ENCODE data around the gene TM9SF4. TPM values are rescaled to one million over a fixed set of nuclear protein-coding genes. Genes with fewer than 3 reads are reported as not detected.

Gene TM9SF4
- total RNA-seq, 1 donor from 2014 or later, result 46.0 TPM

DNA sequence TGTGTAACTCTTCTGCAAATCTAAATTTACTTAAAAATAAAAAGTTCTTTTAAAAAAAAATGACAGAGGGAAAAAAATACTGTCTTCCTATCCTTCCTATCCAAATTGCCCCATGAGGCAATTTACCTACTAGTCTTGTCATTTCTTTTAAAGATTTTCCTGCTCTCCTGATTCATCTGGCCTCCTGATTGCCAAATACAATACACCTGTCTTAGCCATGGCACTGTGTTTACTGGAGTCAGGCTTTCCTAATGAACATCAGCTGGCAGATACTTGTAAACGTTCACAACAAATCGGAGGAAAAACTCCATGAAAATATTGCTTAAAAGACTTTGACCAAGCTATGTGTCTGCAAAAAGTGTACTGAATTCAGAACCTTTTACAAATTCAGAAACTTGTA lies 21.5 kb downstream of the TM9SF4 start:
- H3K4me1 Mint-ChIP-seq (ENCODE audit: unreplicated experiment), result peaks cover 4% of the 10 kb centered on the region
- no peak overlapping the region for H3K27ac Mint-ChIP-seq (ENCODE audit: unreplicated experiment)
- H3K27me3 Mint-ChIP-seq (ENCODE audit: unreplicated experiment), result peaks cover 2% of the 10 kb centered on the region
- TF ChIP-seq, protein P1, sequence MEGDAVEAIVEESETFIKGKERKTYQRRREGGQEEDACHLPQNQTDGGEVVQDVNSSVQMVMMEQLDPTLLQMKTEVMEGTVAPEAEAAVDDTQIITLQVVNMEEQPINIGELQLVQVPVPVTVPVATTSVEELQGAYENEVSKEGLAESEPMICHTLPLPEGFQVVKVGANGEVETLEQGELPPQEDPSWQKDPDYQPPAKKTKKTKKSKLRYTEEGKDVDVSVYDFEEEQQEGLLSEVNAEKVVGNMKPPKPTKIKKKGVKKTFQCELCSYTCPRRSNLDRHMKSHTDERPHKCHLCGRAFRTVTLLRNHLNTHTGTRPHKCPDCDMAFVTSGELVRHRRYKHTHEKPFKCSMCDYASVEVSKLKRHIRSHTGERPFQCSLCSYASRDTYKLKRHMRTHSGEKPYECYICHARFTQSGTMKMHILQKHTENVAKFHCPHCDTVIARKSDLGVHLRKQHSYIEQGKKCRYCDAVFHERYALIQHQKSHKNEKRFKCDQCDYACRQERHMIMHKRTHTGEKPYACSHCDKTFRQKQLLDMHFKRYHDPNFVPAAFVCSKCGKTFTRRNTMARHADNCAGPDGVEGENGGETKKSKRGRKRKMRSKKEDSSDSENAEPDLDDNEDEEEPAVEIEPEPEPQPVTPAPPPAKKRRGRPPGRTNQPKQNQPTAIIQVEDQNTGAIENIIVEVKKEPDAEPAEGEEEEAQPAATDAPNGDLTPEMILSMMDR (IDR thresholded peaks at IDR 0.05; ENCODE audit: unreplicated experiment), result no peak
- H3K36me3 Mint-ChIP-seq (ENCODE audit: low read depth, unreplicated experiment), result peaks cover 17% of the 10 kb centered on the region
- no peak for DNase-seq (ENCODE audit: low spot score)
- H3K9me3 Mint-ChIP-seq (ENCODE audit: unreplicated experiment), result no peaks in the 10 kb centered on the region
- H3K4me3 Mint-ChIP-seq (ENCODE audit: unreplicated experiment), result no peak overlapping the region

DNA sequence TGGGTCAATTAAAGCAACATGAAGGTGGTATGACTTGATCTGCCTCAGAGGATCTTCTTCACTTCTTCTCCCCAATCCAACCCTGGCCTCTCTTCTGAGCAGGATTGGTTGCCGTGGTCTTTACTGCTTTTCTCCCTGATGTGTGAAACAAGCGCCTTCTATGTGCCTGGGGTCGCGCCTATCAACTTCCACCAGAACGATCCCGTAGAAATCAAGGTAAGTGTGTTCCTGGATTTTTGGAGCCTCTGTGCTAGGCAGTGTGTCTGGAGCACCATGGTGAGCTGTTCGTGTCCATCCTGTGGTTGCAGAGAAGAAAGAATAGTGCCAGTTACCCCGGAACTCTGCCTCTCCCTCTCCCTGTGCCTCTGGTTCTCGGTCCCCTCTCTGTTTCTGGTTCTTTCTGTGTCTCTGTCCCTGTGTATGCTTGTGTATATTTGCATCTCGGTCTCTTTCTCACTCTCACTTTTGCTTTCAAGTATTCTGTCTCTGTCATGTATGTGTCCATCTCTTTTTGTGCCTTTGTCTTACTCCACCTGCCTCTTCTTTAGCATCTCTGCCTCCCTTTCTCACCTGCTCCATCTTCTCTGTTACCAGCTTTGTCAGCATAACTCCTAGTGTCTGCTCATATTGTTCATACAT lies 23.5 kb downstream of the TM9SF4 start:
- no peaks in the 10 kb centered on the region for H3K4me1 Mint-ChIP-seq (ENCODE audit: unreplicated experiment)
- TF ChIP-seq, protein P1 (IDR thresholded peaks at IDR 0.05; ENCODE audit: unreplicated experiment), result no peak
- H3K4me3 Mint-ChIP-seq (ENCODE audit: unreplicated experiment), result no peak overlapping the region
- H3K27ac Mint-ChIP-seq (ENCODE audit: unreplicated experiment), result no peak overlapping the region
- H3K36me3 Mint-ChIP-seq (ENCODE audit: low read depth, unreplicated experiment), result peaks cover 19% of the 10 kb centered on the region
- DNase-seq (ENCODE audit: low spot score), result no peak
- H3K27me3 Mint-ChIP-seq (ENCODE audit: unreplicated experiment), result no peaks in the 10 kb centered on the region
- no peaks in the 10 kb centered on the region for H3K9me3 Mint-ChIP-seq (ENCODE audit: unreplicated experiment)

DNA sequence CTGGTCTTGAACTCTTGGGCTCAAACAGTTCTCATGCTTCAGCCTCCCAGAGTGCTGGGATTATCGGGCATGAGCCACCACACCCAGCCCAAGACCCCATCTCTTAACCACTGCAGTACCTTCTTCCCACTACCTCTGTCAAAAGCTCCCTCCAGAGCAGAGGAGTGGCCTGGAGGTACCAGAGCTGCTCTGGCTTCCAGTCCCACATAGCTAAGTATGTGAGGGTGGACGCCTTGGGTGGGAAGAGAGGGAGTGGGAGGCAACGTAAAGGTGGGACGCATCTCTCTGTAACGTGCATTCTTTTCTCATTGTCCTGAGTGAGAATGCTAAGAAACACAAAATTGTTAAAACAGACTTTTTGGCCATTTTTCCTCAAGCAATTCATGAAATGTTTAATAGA lies 24.5 kb downstream of the TM9SF4 start:
- Mint-ChIP-seq H3K4me3 (ENCODE audit: unreplicated experiment) (no peak overlapping the region), H3K27me3 (ENCODE audit: unreplicated experiment) (no peaks in the 10 kb centered on the region), H3K27ac (ENCODE audit: unreplicated experiment) (no peak overlapping the region), H3K9me3 (ENCODE audit: unreplicated experiment) (no peaks in the 10 kb centered on the region), H3K4me1 (ENCODE audit: unreplicated experiment) (no peaks in the 10 kb centered on the region), H3K36me3 (ENCODE audit: low read depth, unreplicated experiment) (peaks cover 25% of the 10 kb centered on the region)
- TF ChIP-seq, protein P1 (IDR thresholded peaks at IDR 0.05; ENCODE audit: unreplicated experiment), result no peak
- no peak for DNase-seq (ENCODE audit: low spot score)

DNA sequence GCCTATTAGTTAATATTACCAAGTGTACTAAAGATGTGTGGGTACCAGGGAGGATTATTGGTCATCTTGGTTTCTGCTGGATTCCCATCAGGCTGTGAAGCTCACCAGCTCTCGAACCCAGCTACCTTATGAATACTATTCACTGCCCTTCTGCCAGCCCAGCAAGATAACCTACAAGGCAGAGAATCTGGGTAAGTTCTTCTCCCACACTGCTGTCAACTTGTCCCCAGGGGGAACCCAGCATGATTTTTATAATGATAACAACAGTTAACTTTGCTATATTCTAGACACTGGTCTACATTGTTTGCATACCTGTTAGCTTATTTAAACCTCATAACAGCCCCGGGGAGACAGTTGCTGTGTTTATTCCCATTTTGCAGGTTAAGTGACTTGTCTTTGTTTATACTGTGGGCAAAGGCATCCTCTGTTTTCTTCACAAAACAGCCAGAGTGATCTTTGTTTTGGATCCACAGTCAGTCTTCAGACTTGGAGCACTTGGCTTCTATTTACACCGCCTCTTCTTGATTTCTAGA lies 26.5 kb downstream of the TM9SF4 start:
- no peak overlapping the region for H3K27ac Mint-ChIP-seq (ENCODE audit: unreplicated experiment)
- no peaks in the 10 kb centered on the region for H3K4me1 Mint-ChIP-seq (ENCODE audit: unreplicated experiment)
- no peak overlapping the region for H3K4me3 Mint-ChIP-seq (ENCODE audit: unreplicated experiment)
- TF ChIP-seq, protein P1 (IDR thresholded peaks at IDR 0.05; ENCODE audit: unreplicated experiment), result no peak
- no peaks in the 10 kb centered on the region for H3K9me3 Mint-ChIP-seq (ENCODE audit: unreplicated experiment)
- DNase-seq (ENCODE audit: low spot score), result no peak
- peaks cover 42% of the 10 kb centered on the region for H3K36me3 Mint-ChIP-seq (ENCODE audit: low read depth, unreplicated experiment)
- H3K27me3 Mint-ChIP-seq (ENCODE audit: unreplicated experiment), result peaks cover 3% of the 10 kb centered on the region

DNA sequence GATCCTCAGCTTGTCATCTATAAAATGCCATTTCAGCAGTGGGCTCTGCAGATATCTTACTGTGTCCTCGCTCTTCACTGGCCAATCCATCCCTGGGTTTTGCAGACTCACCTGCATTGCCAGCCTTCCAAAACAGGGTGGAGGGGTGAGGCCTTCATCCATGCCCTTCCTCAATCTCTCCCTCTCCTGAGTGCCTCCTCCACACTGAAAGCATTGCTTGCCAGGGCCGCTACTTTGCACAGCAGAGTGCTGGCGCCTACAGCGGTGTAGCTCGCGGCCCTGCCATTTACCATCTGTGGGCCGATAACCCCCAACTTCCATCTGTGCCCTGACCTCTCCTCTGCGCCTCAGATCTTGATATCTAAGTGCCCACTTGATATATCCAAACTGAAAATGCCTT lies 29.4 kb downstream of the TM9SF4 start:
- H3K27ac Mint-ChIP-seq (ENCODE audit: unreplicated experiment), result no peak overlapping the region
- DNase-seq (ENCODE audit: low spot score), result no peak
- no peaks in the 10 kb centered on the region for H3K9me3 Mint-ChIP-seq (ENCODE audit: unreplicated experiment)
- H3K36me3 Mint-ChIP-seq (ENCODE audit: low read depth, unreplicated experiment), result peaks cover 60% of the 10 kb centered on the region
- H3K27me3 Mint-ChIP-seq (ENCODE audit: unreplicated experiment), result peaks cover 7% of the 10 kb centered on the region
- peak overlapping the region; percentile 1 for H3K4me3 Mint-ChIP-seq (ENCODE audit: unreplicated experiment)
- H3K4me1 Mint-ChIP-seq (ENCODE audit: unreplicated experiment), result no peaks in the 10 kb centered on the region
- TF ChIP-seq, protein P1 (IDR thresholded peaks at IDR 0.05; ENCODE audit: unreplicated experiment), result no peak
